H9 (cell line): ENCODE measurements around the gene TCN1. TPM values are rescaled to one million over a fixed set of nuclear protein-coding genes. Genes with fewer than 3 reads are reported as not detected.

Experiments used
- DNase-seq: peaks from one replicate; pipeline ENCODE4 v3.0.0-alpha.2; 2017
- H2AFZ ChIP-seq: one replicate; pipeline ENCODE4 v1.6.1; 2013; ENCODE audit warnings: mild to moderate bottlenecking, low read length, control low read depth, moderate library complexity
- H2AK5ac ChIP-seq: 2 replicates; pipeline ENCODE4 v1.6.1; 2013; ENCODE audit warnings: low read length, control low read depth, mixed read lengths; ENCODE audit not compliant: insufficient read length
- H2BK120ac ChIP-seq: one replicate; pipeline ENCODE4 v1.6.1; 2013; ENCODE audit warnings: low read depth, mild to moderate bottlenecking, low read length, control low read depth, inconsistent platforms; ENCODE audit not compliant: poor library complexity, severe bottlenecking
- H2BK12ac ChIP-seq: 2 replicates; pipeline ENCODE4 v1.6.1; 2013; ENCODE audit warnings: low read length, control low read depth, mixed read lengths, low read depth; ENCODE audit not compliant: insufficient read length
- H2BK15ac ChIP-seq: 2 replicates; pipeline ENCODE4 v1.6.1; 2013; ENCODE audit warnings: low read depth, low read length, control low read depth
- H2BK20ac ChIP-seq: one replicate; pipeline ENCODE4 v1.6.1; 2013; ENCODE audit warnings: low read depth, mild to moderate bottlenecking, low read length, control low read depth, inconsistent platforms; ENCODE audit not compliant: poor library complexity, severe bottlenecking
- H2BK5ac ChIP-seq: 2 replicates; pipeline ENCODE4 v1.6.1; 2013; ENCODE audit warnings: low read length, control low read depth, mixed read lengths; ENCODE audit not compliant: insufficient read length
- H3K14ac ChIP-seq: 2 replicates; pipeline ENCODE4 v1.6.1; 2013; ENCODE audit warnings: low read length, control low read depth; ENCODE audit not compliant: insufficient read depth
- H3K18ac ChIP-seq: 2 replicates; pipeline ENCODE4 v1.6.1; 2013; ENCODE audit warnings: low read depth, mild to moderate bottlenecking, mixed read lengths, low read length, control low read depth; ENCODE audit not compliant: insufficient read length
- H3K23ac ChIP-seq: 2 replicates; pipeline ENCODE4 v1.6.1; 2013; ENCODE audit warnings: low read length, control low read depth, mixed read lengths, low read depth; ENCODE audit not compliant: insufficient read length
- H3K23me2 ChIP-seq: 2 replicates; pipeline ENCODE4 v1.6.1; 2013; ENCODE audit warnings: low read depth, mild to moderate bottlenecking, mixed read lengths, low read length, control low read depth; ENCODE audit not compliant: insufficient read length, poor library complexity, severe bottlenecking
- H3K27ac ChIP-seq: 2 replicates; pipeline ENCODE4 v1.5.1; 2013; ENCODE audit warnings: low read length, control low read depth, mixed read lengths, low read depth; ENCODE audit not compliant: insufficient read length
- H3K27me3 ChIP-seq: 2 replicates; pipeline ENCODE4 v1.6.1; 2013; ENCODE audit warnings: low read length, control low read depth, inconsistent platforms; ENCODE audit not compliant: insufficient read depth
- H3K4ac ChIP-seq: 2 replicates; pipeline ENCODE4 v1.6.1; 2013; ENCODE audit warnings: low read depth, mild to moderate bottlenecking, control low read depth, inconsistent platforms, low read length, moderate library complexity
- H3K4me1 ChIP-seq: 2 replicates; pipeline ENCODE4 v1.6.1; 2013; ENCODE audit warnings: low read length, control low read depth, inconsistent platforms; ENCODE audit not compliant: insufficient read depth
- H3K4me2 ChIP-seq: 2 replicates; pipeline ENCODE4 v1.6.1; 2013; ENCODE audit warnings: low read length, control low read depth, mixed read lengths; ENCODE audit not compliant: insufficient read length, insufficient read depth
- H3K56ac ChIP-seq: 2 replicates; pipeline ENCODE4 v1.6.1; 2013; ENCODE audit warnings: low read depth, mild to moderate bottlenecking, mixed read lengths, low read length, control low read depth; ENCODE audit not compliant: insufficient read length
- H3K79me1 ChIP-seq: 2 replicates; pipeline ENCODE4 v1.6.1; 2013; ENCODE audit warnings: low read depth, mild to moderate bottlenecking, moderate library complexity, low read length, control low read depth, inconsistent platforms; ENCODE audit not compliant: insufficient read depth, poor library complexity, severe bottlenecking
- H3K79me2 ChIP-seq: 2 replicates; pipeline ENCODE4 v1.6.1; 2013; ENCODE audit warnings: low read length, control low read depth, inconsistent platforms; ENCODE audit not compliant: insufficient read depth
- H3K9ac ChIP-seq: 2 replicates; pipeline ENCODE4 v1.6.1; 2013; ENCODE audit warnings: low read length, control low read depth, mixed read lengths; ENCODE audit not compliant: insufficient read length; ENCODE audit errors: extremely low read depth
- H3K9me3 ChIP-seq: one replicate; pipeline ENCODE4 v1.6.1; 2013; ENCODE audit warnings: low read depth, low read length, inconsistent platforms; ENCODE audit not compliant: control insufficient read depth
- H3T11ph ChIP-seq: one replicate; pipeline ENCODE4 v1.6.1; 2013; ENCODE audit warnings: mild to moderate bottlenecking, low read length, control low read depth, inconsistent platforms
- H4K20me1 ChIP-seq: one replicate; pipeline ENCODE4 v1.6.1; 2013; ENCODE audit not compliant: control insufficient read depth, insufficient read length, insufficient read depth
- H4K5ac ChIP-seq: 2 replicates; pipeline ENCODE4 v1.6.1; 2013; ENCODE audit warnings: low read depth, mild to moderate bottlenecking, mixed read lengths, low read length, control low read depth; ENCODE audit not compliant: insufficient read length
- H4K8ac ChIP-seq: replicated peaks from 2 replicates; pipeline ENCODE4 v1.6.1; 2013; ENCODE audit warnings: low read length, control low read depth, mixed read lengths, low read depth; ENCODE audit not compliant: insufficient read length
- H4K91ac ChIP-seq: 2 replicates; pipeline ENCODE4 v1.6.1; 2013; ENCODE audit warnings: low read depth, mild to moderate bottlenecking, moderate library complexity, mixed read lengths, low read length, control low read depth; ENCODE audit not compliant: insufficient read length
- H3K27ac Mint-ChIP-seq, 3 experiments: 2 replicates in 2 of 3; 3 replicates in 1 of 3; pipeline ENCODE4 v1.8.0; 2020 to 2021; ENCODE audit warnings: mixed read lengths in 3 of 3, mild to moderate bottlenecking in 1 of 3, moderate library complexity in 1 of 3
- H3K27me3 Mint-ChIP-seq: 2 replicates; pipeline ENCODE4 v1.8.0; 2021; ENCODE audit warnings: low read depth, mild to moderate bottlenecking, moderate library complexity, mixed read lengths
- H3K36me3 Mint-ChIP-seq, 3 experiments: 2 replicates in 2 of 3; 3 replicates in 1 of 3; pipeline ENCODE4 v1.8.0; 2020 to 2021; ENCODE audit warnings: low read depth in 3 of 3, mixed read lengths in 3 of 3; ENCODE audit not compliant: insufficient read depth in 1 of 3
- H3K4me1 Mint-ChIP-seq, 2 experiments: 2 replicates each; pipeline ENCODE4 v1.8.0; 2020; ENCODE audit warnings: mixed read lengths in 2 of 2
- H3K4me3 Mint-ChIP-seq, 2 experiments: 2 replicates in 1 of 2; 3 replicates in 1 of 2; pipeline ENCODE4 v1.8.0; 2020 to 2021; ENCODE audit warnings: mild to moderate bottlenecking in 2 of 2, mixed read lengths in 2 of 2, moderate library complexity in 1 of 2
- H3K9me3 Mint-ChIP-seq, 2 experiments: 2 replicates in 1 of 2; 3 replicates in 1 of 2; pipeline ENCODE4 v1.8.0; 2020; ENCODE audit warnings: mild to moderate bottlenecking in 2 of 2, mixed read lengths in 2 of 2, moderate library complexity in 1 of 2
- CTCF ChIP-seq: fragments of 200-600 bp; sonication (generic); conservative IDR thresholded peaks from 3 replicates; pipeline ENCODE4 v1.8.0; 2021; ENCODE audit warnings: antibody characterized with exemption, mild to moderate bottlenecking
- WGBS: extraction: QIAGEN DNeasy Blood & Tissue Kit; methylation state at CpG from one replicate; pipeline ENCODE4 v1.1.7; 2013; ENCODE audit warnings: missing lambda C conversion rate, low lambda C conversion rate, mixed read lengths; ENCODE audit not compliant: insufficient read length; ENCODE audit errors: extremely low coverage; 5-methylcytosine and 5-hydroxymethylcytosine counted together
- total RNA-seq: library from RNA; stranded (reverse); gene quantifications from 2 replicates; pipeline ENCODE4 v1.2.1, GENCODE V29; 2021

The TCN1 gene
- total RNA-seq, 1 experiment from 2014 or later: not detected

- no CpG with 5 or more reads among the region's 3 CpGs for WGBS
- Histone ChIP-seq H3K9ac (no peak overlapping the region), H2BK5ac (no peak overlapping the region), H2BK15ac (no peak overlapping the region), H2BK20ac (no peak overlapping the region), H3K4ac (no peak overlapping the region), H3K79me1 (no peaks in the 10 kb centered on the region), H2BK120ac (no peak overlapping the region), H3K4me2 (no peak overlapping the region), H3K23me2 (no peaks in the 10 kb centered on the region), H3K18ac (no peak overlapping the region), H4K20me1 (no peaks in the 10 kb centered on the region), H3K9me3 (no peaks in the 10 kb centered on the region), H3K56ac (no peak overlapping the region), H4K8ac (no peak overlapping the region), H3K4me1 (peaks cover 3% of the 10 kb centered on the region; the same call in 1 of the 2 replicates), H3K27me3 (no peaks in the 10 kb centered on the region), H3K27ac (no peak overlapping the region), H2AFZ (no peak overlapping the region), H2AK5ac (no peak overlapping the region), H4K5ac (no peak overlapping the region), H3K23ac (no peak overlapping the region), H3K79me2 (no peaks in the 10 kb centered on the region), H4K91ac (no peak overlapping the region), H3K14ac (no peak overlapping the region), H2BK12ac (no peak overlapping the region), H3T11ph (no peak overlapping the region)
- no peaks in the 10 kb centered on the region for H3K9me3 Mint-ChIP-seq
- DNase-seq: no peak
- H3K4me3 Mint-ChIP-seq: no peak overlapping the region
- peaks cover 6 to 11% of the 10 kb centered on the region in 2 experiments for H3K4me1 Mint-ChIP-seq
- H3K27me3 Mint-ChIP-seq: no peaks in the 10 kb centered on the region
- no peaks in the 10 kb centered on the region for H3K36me3 Mint-ChIP-seq
- H3K27ac Mint-ChIP-seq: no peak overlapping the region
- no peak for TF ChIP-seq CTCF
These were observed 4.0 kb downstream of the TCN1 start for GRCh38 chr11:59862252-59862651.
